Activated CD4-positive, alpha-beta T cell treated with anti-CD3 and anti-CD28 coated beads, Interleukin-2, Interleukin-4, amounts not matched to agents 100 ng/mL and 50 ng/mL, durations not matched to agents 16 hours and 8 hours (primary cell): Measurements from ENCODE around the gene ITGB5.

Experiments
- DNase-seq: peaks from one replicate; pipeline ENCODE4 v3.0.0-alpha.2; 2020; ENCODE audit warnings: low spot score

Gene ITGB5

GRCh38 chr3:124867511-124867910 lies 19.7 kb downstream of the ITGB5 start:
- DNase-seq, result no peak

GRCh38 chr3:124862006-124862405 lies 25.2 kb downstream of the ITGB5 start:
- DNase-seq, result no peak

DNA sequence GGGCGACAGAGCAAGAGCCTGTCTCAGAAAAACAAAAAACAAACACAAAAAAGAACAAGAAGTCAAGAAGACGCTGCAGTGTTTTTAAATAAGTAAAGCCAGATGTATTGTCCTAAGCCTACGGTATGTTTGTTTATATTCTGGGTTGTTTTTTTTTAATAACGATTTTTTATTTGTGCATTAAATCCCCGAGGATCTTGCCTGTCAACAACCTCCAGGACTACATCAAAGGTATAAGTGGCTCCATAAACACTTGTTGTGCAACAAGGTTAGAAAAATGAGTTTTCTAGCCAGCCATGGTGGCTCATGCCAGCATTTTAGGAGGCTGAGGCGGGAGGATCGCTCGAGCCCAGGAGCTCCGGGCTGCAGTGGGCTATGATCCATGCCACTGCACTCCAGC lies 26.1 kb downstream of the ITGB5 start:
- no peak for DNase-seq

DNA sequence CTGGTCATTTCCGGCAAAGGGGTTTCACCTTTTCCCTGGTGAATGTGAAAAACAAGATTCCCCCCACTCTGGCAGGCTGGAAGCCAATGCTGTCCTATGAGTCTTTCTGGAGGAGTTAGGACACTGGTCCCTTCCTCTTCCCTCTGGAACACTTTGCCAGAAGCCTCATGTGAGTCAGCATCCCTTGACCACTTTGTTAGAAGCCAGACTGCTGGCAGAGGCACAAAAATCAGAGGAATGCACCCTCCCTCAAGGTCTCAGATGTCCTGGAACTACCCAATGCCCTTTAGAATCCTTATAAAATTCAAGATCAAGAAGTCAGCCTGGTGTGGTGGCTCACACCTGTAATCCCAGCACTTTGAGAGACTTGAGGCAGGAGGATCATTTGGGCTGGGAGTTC lies 26.6 kb downstream of the ITGB5 start:
- no peak for DNase-seq

DNA sequence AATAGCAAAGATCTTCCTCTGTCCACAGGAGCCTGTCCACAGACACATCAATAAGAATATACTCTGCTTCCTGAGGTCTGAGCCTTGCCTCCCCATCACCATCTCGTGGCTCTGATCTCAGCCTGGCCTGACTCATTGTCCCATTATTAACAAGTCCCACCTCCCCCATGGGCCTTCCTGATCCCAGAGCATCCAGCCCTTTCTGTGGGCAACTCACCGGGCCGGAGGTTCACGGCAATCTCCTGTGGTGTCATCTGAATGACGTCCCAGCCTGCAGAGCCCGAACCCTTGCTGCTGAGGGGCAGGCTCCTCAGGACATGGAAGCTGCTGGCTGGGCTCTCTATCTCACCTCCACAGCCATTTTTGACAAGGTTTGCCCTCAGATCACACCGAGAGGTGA lies 28.1 kb downstream of the ITGB5 start:
- no peak for DNase-seq

- no peak for DNase-seq
Measured at GRCh38 chr3:124858275-124858674, 28.9 kb downstream of the ITGB5 start.

GRCh38 chr3:124856677-124857076 lies 30.5 kb downstream of the ITGB5 start:
- DNase-seq, result no peak

GRCh38 chr3:124854009-124854408 lies 33.2 kb downstream of the ITGB5 start:
- DNase-seq, result no peak

- no peak for DNase-seq
Measured at GRCh38 chr3:124853446-124853845, 33.7 kb downstream of the ITGB5 start.

- DNase-seq, result no peak
Measured at GRCh38 chr3:124851905-124852304, 35.3 kb downstream of the ITGB5 start.

GRCh38 chr3:124851136-124851535 lies 36.0 kb downstream of the ITGB5 start:
- no peak for DNase-seq

GRCh38 chr3:124850633-124851032 lies 36.5 kb downstream of the ITGB5 start:
- no peak for DNase-seq

DNA sequence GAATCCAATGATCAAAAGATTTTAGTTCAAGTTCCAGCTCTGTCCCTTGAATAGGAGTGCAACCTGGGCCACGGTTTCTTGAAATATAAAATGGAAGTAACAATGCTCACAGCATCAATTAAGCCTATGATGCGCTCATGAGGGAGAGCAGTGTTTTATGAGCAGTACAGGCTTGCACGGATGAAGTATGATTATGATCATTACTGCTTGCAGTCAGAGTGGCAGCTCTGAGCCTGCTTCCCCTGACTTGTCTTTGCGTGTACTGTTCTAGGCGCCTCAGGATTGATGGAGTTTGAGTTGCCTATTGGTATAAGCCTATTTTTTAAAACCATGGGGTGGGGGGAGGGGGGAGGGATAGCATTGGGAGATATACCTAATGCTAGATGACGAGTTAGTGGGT lies 37.0 kb downstream of the ITGB5 start:
- DNase-seq, result no peak

DNA sequence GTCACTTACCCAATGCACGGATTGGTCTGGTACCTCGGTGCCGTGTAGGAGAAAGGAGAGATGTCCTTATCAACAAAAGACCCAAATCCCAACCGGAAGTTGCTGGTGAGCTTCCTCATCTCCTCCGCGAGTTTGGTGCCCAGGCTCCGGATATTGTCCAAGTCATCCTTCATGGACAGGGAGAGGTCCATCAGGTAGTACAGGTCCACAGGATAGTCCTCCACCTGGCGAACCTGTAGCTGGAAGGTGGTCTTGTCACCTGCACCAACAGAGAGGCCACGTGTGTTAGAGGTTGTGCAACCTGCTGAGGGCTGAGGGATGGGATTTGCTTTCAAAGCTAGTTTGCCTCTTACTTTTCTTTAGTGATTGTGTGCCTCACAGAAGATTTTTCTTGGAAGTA lies 38.9 kb downstream of the ITGB5 start:
- no peak for DNase-seq

GRCh38 chr3:124847863-124848262 lies 39.3 kb downstream of the ITGB5 start:
- DNase-seq, result no peak

DNA sequence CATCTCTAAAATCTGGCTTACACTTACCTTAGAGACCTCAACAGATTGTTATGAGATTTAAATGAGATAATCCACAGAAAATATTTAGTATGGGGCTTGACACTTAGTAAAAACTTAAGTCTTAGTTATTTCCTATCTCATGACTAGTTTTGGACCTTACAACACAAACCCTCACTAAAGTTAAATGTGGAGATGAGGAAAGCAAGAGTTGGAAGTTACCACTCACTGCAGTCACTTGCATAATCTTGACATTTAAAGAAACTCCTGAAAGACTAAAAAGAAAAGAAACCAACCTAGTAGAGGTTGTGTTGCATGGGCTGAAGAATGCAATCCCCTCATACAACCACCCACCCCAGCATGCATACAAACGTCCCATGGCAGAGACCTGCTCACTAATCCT lies 40.1 kb downstream of the ITGB5 start:
- no peak for DNase-seq

- no peak for DNase-seq
Measured at GRCh38 chr3:124846189-124846588, 41.0 kb downstream of the ITGB5 start.

DNA sequence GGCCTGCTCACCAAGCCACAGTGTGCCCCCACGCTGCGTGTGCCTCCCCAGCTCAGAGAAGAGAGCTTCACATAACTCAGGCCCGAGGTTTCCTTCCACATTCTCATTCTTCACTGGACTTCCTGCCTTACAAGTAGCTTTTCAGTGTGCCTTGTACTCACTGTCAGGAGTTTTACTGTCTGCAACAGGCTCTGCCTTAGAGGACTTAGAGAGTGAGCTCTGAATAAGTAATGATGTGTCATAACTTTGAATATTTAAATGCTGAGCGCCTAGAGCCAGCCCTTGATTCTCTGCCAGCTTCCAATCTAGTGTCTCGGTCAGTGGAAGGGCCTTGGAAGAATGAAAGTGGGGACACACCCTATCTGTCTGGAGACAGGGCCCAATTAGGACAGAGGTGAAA lies 41.8 kb downstream of the ITGB5 start:
- no peak for DNase-seq

DNA sequence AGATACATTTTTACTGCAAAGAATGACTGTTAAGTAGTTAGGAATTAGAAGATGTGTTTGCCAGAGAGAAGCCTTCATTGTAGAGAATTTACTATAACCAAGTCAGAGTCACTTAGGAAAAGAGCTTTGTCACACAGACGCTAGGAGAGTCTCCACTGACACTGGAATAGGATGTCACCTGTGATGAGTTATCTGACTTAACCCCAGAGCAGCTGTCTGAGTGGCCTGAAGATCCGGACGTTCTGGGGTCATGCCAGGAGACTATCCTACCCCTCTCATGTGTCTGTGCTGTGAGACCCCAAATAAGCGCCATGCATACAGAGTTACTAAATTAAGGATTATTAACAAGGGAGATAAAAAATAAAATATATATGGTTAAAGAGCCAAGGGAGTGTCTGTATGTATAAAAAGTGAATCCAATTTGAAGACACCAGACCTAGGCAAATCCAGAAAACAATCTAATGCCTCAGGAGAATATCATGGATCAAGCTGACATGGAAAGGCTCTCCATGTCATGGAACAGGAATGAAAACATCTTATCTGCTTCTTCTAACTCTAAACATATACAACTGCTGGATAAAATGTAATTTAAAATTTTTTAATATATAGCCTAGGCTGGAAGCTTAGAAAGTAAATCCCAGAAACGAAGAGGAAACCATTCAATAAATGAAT lies 43.5 kb downstream of the ITGB5 start:
- no peak for DNase-seq

DNA sequence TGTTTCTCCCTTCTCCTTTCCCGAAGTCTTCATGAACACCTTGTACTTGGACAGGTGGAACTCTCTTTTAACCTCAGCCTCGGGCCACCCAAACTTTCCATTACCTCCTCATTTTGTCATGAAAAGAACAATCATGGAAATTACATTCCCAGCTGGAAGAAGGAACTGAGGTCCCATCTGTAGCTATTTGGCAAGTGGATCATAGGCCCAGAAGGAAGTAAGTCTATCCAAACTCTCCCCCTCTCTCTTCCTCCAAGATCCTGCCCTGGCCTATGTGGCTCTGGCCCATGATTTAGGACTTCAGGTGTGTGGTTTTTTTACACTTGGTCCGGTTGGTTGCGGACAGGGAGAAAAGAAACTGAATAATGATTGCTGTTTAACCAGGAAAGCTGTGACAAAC lies 44.1 kb downstream of the ITGB5 start:
- DNase-seq, result no peak

DNA sequence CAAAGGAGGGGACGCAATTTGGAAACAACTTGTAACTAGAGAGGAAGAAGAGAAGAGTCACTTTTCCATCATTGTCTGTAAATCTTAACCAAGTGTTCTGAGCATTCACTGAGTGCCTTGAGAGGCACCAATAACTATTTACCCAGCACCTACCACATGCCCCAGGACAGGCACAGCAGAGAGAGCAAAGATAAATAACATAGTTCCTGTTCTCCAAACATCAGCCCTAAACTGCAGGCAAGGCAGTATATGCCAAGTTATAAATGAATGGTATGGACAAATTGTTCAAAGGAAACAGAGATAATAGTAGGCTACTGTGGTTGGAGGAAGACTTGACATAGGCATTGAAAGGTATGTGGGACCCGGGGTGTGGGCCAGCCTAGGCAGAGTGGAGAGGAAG lies 45.6 kb downstream of the ITGB5 start:
- no peak for DNase-seq

- no peak for DNase-seq
Measured at GRCh38 chr3:124840331-124840730, 46.8 kb downstream of the ITGB5 start.

GRCh38 chr3:124839896-124840295 lies 47.3 kb downstream of the ITGB5 start:
- DNase-seq, result no peak

- no peak for DNase-seq
Measured at GRCh38 chr3:124838963-124839362, 48.2 kb downstream of the ITGB5 start.

GRCh38 chr3:124837730-124838186 lies 49.4 kb downstream of the ITGB5 start:
- DNase-seq, result no peak
